ENCODE measurements around the gene NCSTN. TPM values are rescaled to one million over a fixed set of nuclear protein-coding genes. Genes with fewer than 3 reads are reported as not detected.

The NCSTN gene
- total and polyA plus RNA-seq, 2 of the 13 experiments (the other 11 are each of a cell fraction or from before 2014, with no cell fraction given), result 44.2 to 247 TPM

GRCh38 chr1:160367934-160368923 is 25.0 kb downstream of the NCSTN start:
- Histone ChIP-seq H3K4me3 (replicated peaks in 1 of 3; ENCODE audit: insufficient read depth in 1 of 3, low read depth in 2 of 3, low read length in 3 of 3) (no peak overlapping the region), H3K79me2 (ENCODE audit: insufficient read depth, low read length) (no peaks in the 10 kb centered on the region), H3K9me3 (ENCODE audit: low read length) (no peaks in the 10 kb centered on the region), H2AFZ (ENCODE audit: low read length) (no peak overlapping the region), H3K4me1 (ENCODE audit: insufficient read depth, low read length) (peaks cover 9% of the 10 kb centered on the region), H3K27ac (ENCODE audit: extremely low read length, insufficient read depth, low read length) (no peak overlapping the region), H3K4me2 (ENCODE audit: low read depth, low read length) (no peak overlapping the region), H4K20me1 (ENCODE audit: insufficient read depth, low read length) (no peaks in the 10 kb centered on the region), H3K36me3 (replicated peaks in 1 of 2; ENCODE audit: control insufficient read depth in 1 of 2, insufficient read depth in 2 of 2, low read length in 2 of 2) (no peaks in the 10 kb centered on the region), H3K27me3 (ENCODE audit: control insufficient read depth in 1 of 2, insufficient read depth in 2 of 2, low read length in 2 of 2) (no peaks in the 10 kb centered on the region), H3K9ac (ENCODE audit: insufficient read depth, low read depth, low read length) (no peak overlapping the region)
- CTCF ChIA-PET (ENCODE audit: low intra/inter-chr PET ratio, low total read pairs), result no interaction called here
- DNase-seq (ENCODE audit: low spot score), result no peak
- ATAC-seq, result no peak
- POLR2A ChIA-PET, result no interaction called here
- no TSS peak for BruUV-seq (replicated peaks)
- intact Hi-C loops (cut with micrococcal nuclease; ENCODE audit: unreplicated experiment), result no loop called here
- FAIRE-seq, result no peak
- in situ Hi-C loops (cut with HindIII; ENCODE audit: extremely low pct_ligation_motif_present, low pct_unique_long_range_greater_than_20kb), result no loop called here
- 7% methylated on average over 2 of the region's 4 CpGs for WGBS (ENCODE audit: low lambda C conversion rate)
- TF ChIP-seq CREM (IDR thresholded peaks at IDR 0.05) (no peak), CREM (CRISPR knock-in tag; IDR thresholded peaks at IDR 0.05) (no peak), THAP7 (CRISPR knock-in tag; IDR thresholded peaks at IDR 0.05) (no peak), SNAPC4 (CRISPR knock-in tag; IDR thresholded peaks at IDR 0.05) (no peak), HINFP (CRISPR knock-in tag; IDR thresholded peaks at IDR 0.05; ENCODE audit: low read depth) (no peak), EZH2 (conservative IDR thresholded peaks at IDR 0.05; ENCODE audit: low read depth, low read length) (no peak), ARNTL (CRISPR knock-in tag; IDR thresholded peaks at IDR 0.05) (no peak), MLXIP (CRISPR knock-in tag; IDR thresholded peaks at IDR 0.05; ENCODE audit: borderline replicate concordance) (no peak), ZNF577 (CRISPR knock-in tag; IDR thresholded peaks at IDR 0.05; ENCODE audit: borderline replicate concordance, low read depth) (no peak), MYPOP (CRISPR knock-in tag; IDR thresholded peaks at IDR 0.05) (no peak), ZNF350 (CRISPR knock-in tag; IDR thresholded peaks at IDR 0.05; ENCODE audit: borderline replicate concordance, low read depth) (no peak)

All from HepG2 (cell line).